Suprapubic skin (tissue), 3 donors: ENCODE measurements around the gene OR6C65.

ENCODE experiments used
- CTCF ChIP-seq, 2 donors: fragments of 200-600 bp in 1 of 2; fragments of 450-650 bp in 1 of 2; sonication (generic) in 1 of 2; IDR thresholded peaks; one replicate each; pipeline ENCODE4 v1.5.1; 2016 to 2019; ENCODE audit warnings: antibody characterized with exemption in 2 of 2, mild to moderate bottlenecking in 1 of 2, moderate library complexity in 1 of 2
- POLR2A ChIP-seq, 2 donors: fragments of 450-650 bp; IDR thresholded peaks; one replicate each; pipeline ENCODE4 v1.6.1; 2017; ENCODE audit warnings: antibody characterized with exemption in 2 of 2, mild to moderate bottlenecking in 2 of 2, moderate library complexity in 2 of 2

DNA sequence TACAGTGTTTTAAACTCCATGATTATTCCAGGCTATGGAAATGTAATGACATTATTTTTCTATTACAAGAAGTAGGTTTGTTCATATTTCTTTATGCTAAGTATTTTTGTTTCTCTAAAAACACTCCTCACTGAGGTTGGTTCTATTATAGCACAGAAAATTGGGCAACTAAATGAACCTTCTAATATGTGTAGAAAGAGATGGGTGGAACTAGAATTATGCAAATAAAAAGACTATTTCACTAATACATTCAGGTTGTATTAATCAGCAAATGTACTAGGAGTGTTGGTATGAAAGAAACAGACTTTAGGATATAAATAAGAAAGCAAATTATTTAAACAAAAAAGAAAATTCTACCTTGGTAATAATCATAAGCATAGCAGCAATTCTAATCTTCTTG, 48.5 kb downstream of the OR6C65 start:
- TF ChIP-seq CTCF (IDR thresholded peaks at IDR 0.05) (no peak), POLR2A (IDR thresholded peaks at IDR 0.05) (no peak)
